H1 (cell line): ENCODE data around the gene GRIN2C. TPM values are rescaled to one million over a fixed set of nuclear protein-coding genes. Genes with fewer than 3 reads are reported as not detected.

Experiments
- CHD2 ChIP-seq: IDR thresholded peaks from 2 replicates; pipeline ENCODE4 v1.6.1; 2012; ENCODE audit warnings: low read length, improper control_type of control experiment
- CHD7 ChIP-seq: fragments of 300-600 bp; sonication (generic); IDR thresholded peaks from 2 replicates; pipeline ENCODE4 v1.7.1; 2012; ENCODE audit warnings: low read length, moderate library complexity, mild to moderate bottlenecking, inconsistent platforms; ENCODE audit not compliant: insufficient replicate concordance
- JUN ChIP-seq: IDR thresholded peaks from 2 replicates; pipeline ENCODE4 v1.6.1; 2011; ENCODE audit warnings: low read depth, mild to moderate bottlenecking, improper control_type of control experiment, low read length
- JUND ChIP-seq: IDR thresholded peaks from 2 replicates; pipeline ENCODE4 v1.6.1; 2011; ENCODE audit warnings: mild to moderate bottlenecking, improper control_type of control experiment, low read length
- KDM4A ChIP-seq: IDR thresholded peaks from one replicate; pipeline ENCODE4 v1.7.1; 2012; ENCODE audit warnings: low read depth, mild to moderate bottlenecking, moderate library complexity, low read length, inconsistent platforms; ENCODE audit not compliant: severe bottlenecking
- SIRT6 ChIP-seq: IDR thresholded peaks from one replicate; pipeline ENCODE4 v1.7.1; 2012; ENCODE audit warnings: low read length, inconsistent platforms
- SP2 ChIP-seq: IDR thresholded peaks from 2 replicates; pipeline ENCODE4 v1.6.1; 2012; ENCODE audit warnings: mild to moderate bottlenecking, low read length, inconsistent platforms
- TAF1 ChIP-seq: IDR thresholded peaks from 2 replicates; pipeline ENCODE4 v1.6.1; 2011; ENCODE audit warnings: mild to moderate bottlenecking, low read depth, low read length
- TBP ChIP-seq: IDR thresholded peaks from 2 replicates; pipeline ENCODE4 v1.6.1; 2011; ENCODE audit warnings: low read depth, low read length, improper control_type of control experiment
- TCF12 ChIP-seq: IDR thresholded peaks from 2 replicates; pipeline ENCODE4 v1.6.1; 2011; ENCODE audit warnings: low read depth, mild to moderate bottlenecking, low read length
- polyA plus RNA-seq, 7 experiments: library from polyadenylated mRNA; depleted of rRNA in 3 of 7; stranded (reverse) in 5 of 7; unstranded in 2 of 7; fragments of >200 nt in 5 of 7; fragments of 200-250 nt in 2 of 7; gene quantifications; 1 replicate in 5 of 7; 2 replicates in 1 of 7; 4 replicates in 1 of 7; pipeline versions ENCODE4 v1.2.1 to v1.2.3, GENCODE V29; 2011 to 2013; ENCODE audit warnings: missing spikeins in 2 of 7, mixed read lengths in 2 of 7
- total RNA-seq: library from RNA; stranded (reverse); fragmentation: NEBNext Ultra II Directional; extraction: Animal tissue kit (Norgen Biotek cat#: 25700); gene quantifications from 2 replicates; pipeline ENCODE4 v1.2.1, GENCODE V29; 2021

GRIN2C gene
- total and polyA plus RNA-seq, 2 of the 8 experiments (the other 6 are each of a cell fraction or from before 2014, with no cell fraction given): 0.06 to 0.07 TPM

- no peak for TF ChIP-seq CHD7
- no peak for TF ChIP-seq CHD2
- TF ChIP-seq JUND: no peak
- TF ChIP-seq SIRT6: no peak
- no peak for TF ChIP-seq TCF12
- TF ChIP-seq TAF1: no peak
- TF ChIP-seq SP2: no peak
- TF ChIP-seq KDM4A: no peak
- no peak for TF ChIP-seq JUN
- no peak for TF ChIP-seq TBP
These were observed 4.9 kb downstream of the GRIN2C start (continued) for GRCh38 chr17:74854792-74855191.
